ENCODE data around the gene MSRB1.

Gene MSRB1, protein sequence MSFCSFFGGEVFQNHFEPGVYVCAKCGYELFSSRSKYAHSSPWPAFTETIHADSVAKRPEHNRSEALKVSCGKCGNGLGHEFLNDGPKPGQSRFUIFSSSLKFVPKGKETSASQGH

DNA sequence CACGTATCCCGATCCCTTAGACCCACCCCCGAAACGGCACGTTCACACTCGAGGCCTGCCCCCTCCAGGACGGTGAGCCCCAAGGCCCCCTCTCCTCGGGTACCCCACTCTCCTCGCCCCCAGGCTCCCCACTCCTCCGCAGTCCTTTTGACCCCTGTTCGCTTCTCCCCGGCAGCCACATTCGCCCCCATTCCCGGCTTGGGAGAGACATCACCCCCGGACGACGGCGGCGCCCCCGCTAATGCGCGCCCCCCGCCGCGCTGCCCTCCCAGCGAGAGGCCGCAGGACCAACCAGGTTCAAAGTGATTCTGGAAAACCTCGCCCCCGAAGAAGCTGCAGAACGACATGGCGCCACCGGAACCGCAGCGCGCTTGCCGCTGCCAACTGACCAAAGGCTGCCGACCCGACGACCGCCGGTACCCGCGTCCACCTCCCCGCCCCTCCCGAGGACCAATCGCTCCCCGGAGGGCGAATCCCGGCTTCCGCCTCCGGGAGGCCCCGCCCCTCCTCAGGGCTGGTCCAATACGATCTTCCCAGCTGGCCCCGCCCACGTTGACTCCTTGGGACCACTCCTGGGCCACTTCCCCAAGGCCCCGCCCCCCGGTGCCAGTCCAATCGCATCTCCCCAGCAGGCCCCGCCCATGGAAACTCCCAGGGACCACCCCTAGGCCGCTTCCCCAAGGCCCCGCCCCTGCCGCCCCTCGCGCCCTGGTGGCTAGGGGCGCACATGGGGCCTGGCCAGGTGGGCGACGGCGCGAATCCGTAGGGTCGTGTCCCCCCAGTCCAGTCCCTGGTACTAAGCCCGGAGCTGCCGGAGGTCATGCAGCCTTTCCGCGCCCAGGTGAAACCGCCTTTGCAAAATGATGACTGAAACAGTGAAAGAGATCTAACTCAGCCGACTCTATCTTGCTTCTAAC is at the start of gene MSRB1:
Gene MSRB1, minus strand, starts transcription at position 390 of the 917 bp plus-strand sequence. Its CDS starts 43 bp downstream, at position 347.
- peak; percentile 99 to 100 (median 100) for DNase-seq

DNA sequence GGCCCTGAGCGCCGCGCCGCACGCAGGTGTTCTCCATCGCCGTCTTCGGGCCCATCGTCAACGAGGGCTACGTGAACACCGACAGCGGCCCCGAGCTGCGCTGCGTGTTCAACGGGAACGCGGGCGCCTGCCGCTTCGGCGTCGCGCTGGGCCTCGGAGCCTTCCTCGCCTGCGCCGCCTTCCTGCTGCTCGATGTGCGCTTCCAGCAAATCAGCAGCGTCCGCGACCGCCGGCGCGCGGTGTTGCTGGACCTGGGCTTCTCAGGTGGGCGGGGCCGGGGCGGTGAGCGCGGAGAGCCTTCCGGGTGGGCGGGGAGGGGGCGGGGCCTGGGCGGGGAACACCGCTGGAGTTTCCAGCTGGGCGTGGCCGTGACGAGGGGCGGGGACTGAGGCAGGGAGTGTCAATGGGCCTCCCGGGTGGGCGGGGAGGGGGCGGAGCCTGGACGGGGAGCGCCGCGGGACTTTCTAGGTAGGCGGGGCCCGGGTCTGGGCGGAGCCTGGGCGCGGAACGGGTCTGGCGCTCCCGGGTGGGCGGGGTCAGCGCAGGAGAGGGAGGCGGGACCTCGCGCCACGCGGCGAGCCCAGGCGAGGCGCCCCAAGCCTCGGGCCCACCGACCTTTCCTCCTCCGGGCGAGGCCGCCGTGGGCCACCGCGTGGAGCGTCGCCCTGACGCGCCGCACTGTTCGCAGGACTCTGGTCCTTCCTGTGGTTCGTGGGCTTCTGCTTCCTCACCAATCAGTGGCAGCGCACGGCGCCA is 49.1 kb upstream of the MSRB1 start:
- peak in 1 of 3 experiments; percentile 78 for DNase-seq

DNA sequence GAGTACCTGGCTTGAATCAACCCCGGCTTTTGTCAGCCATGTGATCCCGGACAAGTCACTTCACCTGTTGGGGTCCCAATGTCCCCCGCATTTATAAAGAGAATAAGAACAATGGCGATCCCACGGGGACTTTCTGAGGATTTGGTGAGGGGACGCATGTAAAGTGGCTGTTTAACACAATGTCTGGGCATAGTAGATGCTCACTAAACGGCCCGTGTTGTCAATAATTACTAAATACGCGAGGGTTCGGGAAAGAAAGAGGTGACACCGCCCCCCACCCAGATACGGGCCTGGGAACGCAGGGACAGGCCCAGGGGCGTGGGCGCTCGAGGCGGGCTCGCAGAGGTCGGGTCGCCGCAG is 48.6 kb upstream of the MSRB1 start:
- DNase-seq: no peak

DNA sequence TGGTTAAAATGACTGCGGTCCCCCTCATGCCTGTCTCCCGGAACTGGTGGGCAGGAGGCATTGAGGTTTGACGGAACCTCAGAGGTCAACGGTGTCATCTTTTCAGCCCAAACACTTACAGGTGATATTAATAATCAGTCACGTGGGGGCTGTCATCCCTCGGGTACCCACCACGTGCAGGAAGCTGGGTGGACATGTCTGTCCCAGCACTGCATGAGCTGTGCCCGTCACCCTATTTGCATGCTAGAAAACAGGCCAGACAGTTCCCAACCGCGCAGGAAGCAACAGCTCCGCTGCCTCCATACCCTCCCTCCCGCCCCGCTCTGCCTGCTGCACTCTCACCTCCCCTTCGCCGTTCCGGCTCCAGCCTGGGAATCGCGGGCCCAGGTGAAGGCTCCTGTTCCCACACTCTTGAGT is 48.1 kb upstream of the MSRB1 start:
- no peak for DNase-seq

DNA sequence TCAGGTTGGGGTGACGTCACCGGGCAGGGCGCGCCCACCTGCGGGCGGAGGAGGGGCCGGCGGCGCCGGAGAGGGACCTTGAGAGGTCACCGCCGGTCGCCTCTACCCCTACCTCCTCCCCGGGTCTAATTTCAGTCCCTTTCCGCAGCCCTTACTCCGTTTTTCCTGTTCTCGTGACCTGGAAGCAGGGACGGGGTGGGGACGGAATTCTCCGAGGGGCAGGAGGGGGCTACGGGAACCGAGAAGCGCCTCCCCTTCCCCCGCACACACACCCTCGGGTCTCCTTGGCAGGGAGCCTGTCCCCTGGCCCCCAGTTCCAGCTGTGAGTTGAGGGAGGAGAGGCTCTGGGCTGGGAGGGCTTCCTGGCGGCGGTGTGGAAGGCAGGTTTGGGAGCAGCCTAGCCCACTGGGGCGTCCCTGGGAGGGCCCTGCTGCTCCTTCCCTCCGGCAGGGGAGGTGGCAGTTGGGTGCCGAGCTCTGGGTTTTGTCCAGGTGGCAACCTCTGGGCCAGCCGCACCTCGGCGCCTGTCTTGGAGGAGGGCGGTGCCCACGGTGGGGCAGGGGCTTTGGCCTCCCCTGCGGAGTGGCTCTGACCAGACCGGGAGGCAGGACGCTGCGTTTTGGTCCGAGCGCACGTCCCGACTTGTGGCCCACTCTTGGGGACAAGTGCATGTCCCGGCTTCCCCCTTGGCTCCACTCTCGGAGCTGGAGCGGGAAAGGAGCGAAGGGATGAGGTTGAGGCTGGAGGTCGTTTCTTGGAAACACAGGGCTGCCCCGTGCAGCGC is 47.5 kb upstream of the MSRB1 start:
- peak; percentile 50 to 64 (median 60) for DNase-seq

DNA sequence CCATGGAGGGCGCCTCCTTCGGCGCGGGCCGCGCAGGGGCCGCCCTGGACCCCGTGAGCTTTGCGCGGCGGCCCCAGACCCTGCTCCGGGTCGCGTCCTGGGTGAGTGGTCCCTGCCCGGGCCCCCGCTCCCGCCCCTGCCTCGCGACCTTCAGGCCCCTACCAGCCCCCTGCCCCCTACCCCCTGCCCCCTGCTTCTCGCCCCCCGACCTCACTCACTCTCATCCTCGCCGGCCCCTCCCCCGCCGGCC is 47.0 kb upstream of the MSRB1 start:
- no peak for DNase-seq

DNA sequence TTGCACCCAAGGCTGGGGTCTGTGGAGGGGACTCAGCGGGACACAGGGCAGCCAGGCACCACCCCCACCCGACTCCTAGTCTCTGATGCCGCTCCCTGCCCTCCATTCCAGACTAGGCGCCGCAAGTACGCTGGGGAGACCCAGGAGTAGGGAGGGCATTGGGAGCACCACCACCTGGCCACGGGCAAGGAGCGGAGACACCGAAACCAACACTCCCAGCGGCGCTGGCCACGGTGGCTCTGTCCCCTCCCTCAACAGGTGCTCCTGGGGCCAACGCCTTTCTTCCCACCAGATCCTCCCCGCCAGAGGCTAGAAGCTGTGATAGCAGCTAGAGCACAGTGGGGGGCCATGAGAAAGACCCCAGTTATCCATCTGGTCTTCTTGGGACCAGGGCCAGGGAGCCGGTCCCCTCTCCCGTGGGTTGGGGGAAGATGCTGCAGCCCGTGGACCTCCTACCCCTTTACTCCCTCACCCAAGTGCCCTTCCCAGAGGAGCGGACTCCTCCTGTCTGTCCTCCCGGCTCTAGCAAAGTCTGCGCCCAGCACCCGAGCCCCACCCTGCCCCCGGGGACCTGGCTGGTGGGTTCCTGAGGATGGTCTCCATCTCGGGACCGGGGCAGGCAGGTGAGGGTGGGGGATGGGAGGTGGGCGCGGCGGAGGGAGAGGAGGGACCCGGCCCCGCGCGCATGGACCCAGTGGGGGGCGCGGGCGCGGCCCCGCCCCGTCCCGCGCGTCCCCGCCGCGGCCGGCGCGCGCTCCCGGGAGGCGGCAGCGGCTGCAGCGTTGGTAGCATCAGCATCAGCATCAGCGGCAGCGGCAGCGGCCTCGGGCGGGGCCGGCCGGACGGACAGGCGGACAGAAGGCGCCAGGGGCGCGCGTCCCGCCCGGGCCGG is 46.5 kb upstream of the MSRB1 start, which contains the start of gene SYNGR3:
Gene SYNGR3, plus strand, starts transcription at position 762 of the 892 bp plus-strand sequence. CDS start 133 bp downstream, outside the sequence.
- peak; percentile 52 to 81 (median 73) for DNase-seq

DNA sequence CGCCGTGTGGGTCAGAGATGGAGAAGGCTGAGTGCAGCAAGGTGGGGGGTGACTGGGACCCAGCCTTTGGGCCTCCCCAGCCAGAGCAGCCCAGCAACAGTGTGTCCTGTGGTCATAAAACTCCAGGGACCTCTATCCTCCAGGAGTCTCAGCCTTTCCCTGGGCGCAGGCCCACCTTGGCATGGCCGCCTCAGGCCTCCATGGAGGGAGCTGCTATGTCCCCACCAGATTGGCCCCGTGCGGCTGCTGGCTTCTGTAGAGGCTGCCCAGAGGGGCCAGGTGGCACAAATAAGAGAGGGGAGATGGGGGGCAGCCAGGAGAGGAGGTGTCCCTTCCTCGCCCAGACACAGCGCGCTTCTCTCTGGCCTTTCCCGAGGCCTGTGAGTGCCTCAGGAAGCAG is 44.2 kb upstream of the MSRB1 start:
- DNase-seq: no peak

DNA sequence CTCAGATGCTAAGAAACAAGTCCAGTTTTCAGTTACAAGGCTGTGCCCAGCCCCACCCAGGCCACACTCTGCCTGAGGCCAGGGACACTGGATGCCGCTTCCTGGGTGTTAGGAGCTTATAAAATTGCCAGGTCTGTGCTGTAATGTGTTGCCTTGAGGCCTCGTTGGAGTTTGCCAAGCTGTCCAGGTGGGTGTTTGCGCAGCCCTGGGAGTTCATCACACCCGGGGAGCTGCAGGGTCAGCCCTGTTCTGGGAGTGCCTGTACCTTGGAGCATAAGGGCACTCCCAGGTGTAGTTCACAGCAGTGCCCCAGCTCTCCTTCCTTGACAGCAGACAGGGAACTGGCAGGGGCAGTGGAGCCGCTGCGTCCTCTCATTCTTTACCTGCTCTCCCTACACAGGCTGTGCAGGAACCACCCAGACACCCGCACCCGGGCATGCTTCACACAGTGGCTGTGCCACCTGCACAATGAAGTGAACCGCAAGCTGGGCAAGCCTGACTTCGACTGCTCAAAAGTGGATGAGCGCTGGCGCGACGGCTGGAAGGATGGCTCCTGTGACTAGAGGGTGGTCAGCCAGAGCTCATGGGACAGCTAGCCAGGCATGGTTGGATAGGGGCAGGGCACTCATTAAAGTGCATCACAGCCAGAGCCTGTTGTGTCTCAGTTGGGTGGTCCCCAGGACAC is 42.6 kb upstream of the MSRB1 start:
- no peak for DNase-seq

DNA sequence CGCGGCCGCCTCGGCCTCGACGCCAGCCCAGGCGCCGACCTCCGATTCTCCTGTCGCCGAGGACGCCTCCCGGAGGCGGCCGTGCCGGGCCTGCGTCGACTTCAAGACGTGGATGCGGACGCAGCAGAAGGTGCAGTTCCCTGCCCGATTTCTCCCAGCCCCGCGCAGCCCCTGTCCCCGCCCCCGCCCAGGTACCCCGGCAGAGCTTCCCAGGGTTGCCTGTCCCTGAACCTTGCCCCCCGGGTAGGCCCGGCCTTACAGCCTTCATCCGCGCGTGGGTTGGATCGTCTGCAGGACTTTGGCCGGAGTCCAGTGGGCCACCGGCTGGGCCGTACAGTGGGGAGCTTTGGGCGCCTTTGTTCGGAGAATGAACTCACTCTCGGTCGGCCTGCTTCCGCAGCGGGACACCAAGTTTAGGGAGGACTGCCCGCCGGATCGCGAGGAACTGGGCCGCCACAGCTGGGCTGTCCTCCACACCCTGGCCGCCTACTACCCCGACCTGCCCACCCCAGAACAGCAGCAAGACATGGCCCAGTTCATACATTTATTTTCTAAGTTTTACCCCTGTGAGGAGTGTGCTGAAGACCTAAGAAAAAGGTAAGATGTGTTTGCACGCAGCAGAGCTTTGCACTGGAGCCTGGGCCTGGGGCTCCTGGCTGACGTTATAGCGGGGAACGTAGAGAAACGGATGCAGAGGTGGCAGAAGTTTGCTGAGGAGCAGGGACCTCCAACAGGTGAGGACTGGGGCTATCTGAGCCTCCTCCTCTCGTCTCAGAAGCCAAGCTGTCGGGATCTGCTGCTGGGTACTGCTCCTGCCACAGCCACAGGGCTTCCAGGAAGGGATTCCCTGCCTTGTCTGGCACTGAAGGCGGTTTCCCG is 41.6 kb upstream of the MSRB1 start:
- peak in 2 of 3 experiments; percentile 46 to 70 for DNase-seq

DNA sequence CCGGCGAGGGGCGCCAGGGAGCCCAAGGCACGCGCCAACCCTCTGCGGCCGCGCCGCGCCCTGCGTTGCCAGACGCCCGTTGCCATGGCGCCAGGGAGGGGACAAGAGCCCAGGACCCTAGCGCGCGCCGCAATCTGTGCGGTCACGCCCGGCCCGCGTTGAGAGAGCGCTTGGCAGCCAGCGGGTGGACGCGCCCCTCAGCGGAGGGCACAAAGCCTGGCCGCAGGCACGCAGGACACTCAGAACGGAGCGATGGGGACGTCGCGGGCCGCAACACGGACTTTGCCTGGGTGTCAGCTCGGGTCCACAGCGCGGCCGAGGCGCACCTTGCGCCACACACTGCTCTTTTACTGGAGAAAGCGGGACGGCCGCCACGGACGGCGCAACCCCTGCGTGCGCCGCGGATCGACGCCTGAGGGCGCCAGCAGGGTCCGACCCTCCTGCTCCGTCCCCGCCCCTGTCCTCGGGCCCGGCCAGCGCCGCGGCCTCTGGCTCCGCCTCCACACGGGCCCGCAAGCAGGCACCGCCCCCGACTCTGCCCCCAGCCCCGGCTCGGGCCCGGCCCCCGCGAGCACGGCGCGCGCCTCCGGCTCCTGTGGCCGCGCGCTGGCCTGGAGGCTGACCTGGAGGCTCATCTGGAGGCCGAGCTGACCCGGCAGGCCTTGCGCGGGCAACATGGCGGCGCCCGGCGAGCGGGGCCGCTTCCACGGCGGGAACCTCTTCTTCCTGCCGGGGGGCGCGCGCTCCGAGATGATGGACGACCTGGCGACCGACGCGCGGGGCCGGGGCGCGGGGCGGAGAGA is 40.7 kb upstream of the MSRB1 start, which contains the start of gene GFER:
Gene GFER, plus strand, starts transcription at position 650 of the 803 bp plus-strand sequence. Its CDS starts 26 bp downstream, at position 676.
- peak; percentile 90 to 94 (median 91) for DNase-seq

DNA sequence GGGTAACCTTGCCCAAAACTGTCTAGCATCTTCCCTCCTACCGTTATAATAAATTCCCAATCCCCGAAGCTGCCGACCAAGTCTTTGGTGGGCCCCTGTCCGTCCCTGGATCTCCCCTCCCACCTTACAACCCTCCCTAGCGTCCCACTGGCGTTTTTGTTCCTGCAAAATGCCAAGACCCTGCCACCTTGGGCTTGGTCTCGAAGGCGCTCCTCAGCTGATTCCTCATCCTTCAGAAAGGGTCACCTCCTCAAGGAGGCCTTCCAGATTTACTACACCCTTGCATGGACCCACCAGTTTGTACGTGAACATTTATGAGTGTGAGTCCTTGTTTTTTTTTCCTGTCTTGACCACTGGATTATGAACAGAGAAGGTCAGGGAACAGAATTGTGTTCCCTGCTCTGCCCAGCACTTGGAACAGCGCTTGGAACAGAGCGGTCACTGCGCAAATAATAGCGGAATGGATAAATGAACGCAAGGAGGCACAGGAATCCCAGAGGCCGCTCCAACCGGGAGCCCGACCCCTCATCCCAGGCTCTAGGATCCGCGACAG is 40.1 kb upstream of the MSRB1 start:
- DNase-seq: no peak

DNA sequence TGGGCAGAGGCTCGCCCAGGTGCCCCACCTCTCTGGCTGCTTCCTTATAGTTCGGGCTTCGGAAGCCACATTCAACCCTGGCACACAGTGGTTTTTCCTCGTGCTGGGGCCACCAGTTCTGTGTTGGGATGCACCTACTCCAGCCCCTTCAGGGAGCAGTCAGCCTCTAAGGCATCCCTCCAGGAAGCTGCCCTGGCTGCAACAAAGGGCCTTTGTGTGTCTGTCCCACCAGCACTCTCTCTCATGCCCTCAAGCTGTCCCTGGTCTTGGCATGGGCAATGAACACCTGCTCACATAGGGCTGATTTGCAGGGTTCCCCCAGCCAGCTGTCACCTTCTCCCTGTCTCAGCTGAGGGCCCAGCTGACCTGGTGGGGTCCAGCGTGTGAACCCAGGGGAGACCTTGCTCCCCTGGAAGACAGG is 39.0 kb upstream of the MSRB1 start:
- DNase-seq: peak in 1 of 3 experiments; percentile 43

DNA sequence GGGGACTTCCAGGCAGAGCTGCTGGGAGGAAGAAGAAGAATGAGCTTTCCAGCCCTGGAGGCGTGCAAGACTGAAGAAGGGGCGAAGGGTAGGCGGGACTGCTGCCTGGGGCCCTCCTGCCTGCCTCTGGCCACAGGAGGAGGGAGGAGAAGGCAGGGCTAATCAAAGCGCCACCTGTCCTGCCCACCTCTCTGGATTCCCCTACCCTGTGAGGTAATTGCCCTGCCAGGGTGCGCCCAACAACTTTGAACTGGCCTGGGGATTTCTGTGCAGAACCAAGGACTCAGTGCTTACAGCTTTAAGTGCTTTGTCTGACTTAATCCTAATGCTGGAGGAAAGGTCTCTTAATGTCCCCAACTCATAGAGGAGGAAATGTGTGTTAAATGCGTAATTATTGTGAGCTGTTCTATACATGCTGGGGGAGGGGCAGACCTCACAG is 38.4 kb upstream of the MSRB1 start, which contains the start of gene NOXO1:
Gene NOXO1, minus strand, starts transcription at position 72 of the 439 bp plus-strand sequence. CDS start 290 bp downstream, outside the sequence.
- peak in 2 of 3 experiments; percentile 35 to 43 for DNase-seq

DNA sequence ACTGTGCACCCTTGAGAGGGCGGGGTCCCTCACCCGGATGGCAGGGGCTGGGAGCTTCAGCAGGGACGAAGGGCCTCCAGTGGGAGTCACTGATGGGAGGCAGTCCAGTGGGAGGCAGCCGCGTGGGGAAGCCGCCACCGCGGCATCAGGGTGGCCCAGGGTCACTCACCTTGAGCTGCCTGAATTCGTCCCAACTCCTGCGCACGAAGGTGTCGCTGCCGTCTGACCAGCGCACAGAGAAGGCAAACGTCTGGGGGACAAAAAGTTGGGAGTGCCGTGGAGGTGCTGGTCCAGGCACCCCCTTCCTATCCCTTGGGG is 37.7 kb upstream of the MSRB1 start:
- no peak for DNase-seq

DNA sequence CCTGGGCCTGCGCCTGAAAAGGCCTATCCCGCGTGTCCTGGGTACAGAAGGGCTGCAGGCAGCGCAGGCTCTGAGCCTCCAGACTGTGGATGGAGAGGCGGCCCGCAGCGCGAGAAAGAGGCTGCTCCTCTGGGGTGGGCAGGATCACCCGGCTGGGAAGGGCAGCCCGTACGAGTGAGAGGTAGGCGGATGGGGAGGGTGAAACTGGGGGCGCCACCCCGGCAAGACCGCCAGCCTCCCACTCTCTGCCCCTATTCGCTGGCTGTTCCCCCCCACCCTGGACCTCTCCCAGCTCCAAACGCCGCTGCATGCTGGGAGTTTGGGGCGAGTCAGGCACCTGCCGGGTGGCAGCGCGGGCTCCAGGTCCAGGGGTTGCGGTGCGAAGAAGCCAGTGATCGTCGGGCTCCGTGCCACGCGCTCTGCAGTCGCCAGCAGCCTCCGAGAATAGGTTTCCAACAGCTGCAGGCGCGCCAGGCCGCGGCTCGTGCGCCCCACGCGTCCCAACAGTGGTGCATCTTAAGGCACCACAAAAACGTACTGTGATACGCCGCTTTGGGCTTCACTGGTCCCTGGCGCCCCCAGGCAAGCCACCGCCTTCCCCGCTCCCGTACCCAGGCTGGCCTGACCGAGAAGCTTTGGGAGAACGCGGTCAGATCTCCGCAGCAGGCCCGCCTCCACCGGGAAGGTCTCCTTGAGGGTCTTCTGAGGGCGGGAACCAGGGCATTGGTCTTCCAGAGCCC is 37.2 kb upstream of the MSRB1 start:
- peak in 2 of 3 experiments; percentile 25 to 34 for DNase-seq

DNA sequence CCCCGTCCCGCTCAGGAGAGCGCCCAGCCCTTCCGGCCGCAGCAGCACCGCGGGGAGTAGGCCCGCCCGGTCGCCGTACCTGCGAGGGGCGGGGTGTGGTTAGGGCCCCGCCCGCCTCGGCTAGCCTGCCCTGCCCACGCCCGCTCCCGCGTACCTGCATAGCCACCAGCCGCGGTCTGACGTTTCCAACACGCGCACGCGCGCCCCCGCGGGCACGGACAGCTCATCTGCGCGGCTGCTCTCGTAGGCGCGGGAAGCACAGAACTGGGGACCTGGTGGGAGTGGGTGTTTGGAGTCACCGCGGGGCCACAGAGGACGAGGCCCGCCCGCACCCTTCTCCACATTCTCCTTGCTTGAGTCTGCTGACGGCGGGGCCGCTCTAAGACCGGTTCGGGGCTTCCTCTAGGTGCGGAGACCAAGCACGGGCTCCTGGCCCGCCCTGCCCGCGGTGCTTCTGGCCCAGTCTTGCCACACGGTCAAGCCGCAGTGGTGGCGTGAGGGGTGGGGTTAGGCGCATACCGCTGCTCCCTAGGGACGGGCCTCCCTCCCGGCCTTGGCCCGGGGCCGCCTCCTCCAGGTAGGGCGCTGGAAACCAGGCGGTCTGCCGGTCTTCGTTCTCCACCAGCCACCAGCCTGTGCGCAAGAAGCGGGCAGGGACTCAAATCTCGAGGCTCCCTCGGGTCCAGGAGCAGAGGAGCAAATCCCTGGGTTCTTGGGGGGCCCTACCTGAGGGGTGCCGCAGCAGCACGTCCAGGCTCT is 36.5 kb upstream of the MSRB1 start:
- DNase-seq: peak; percentile 25 to 78 (median 36)

Data from NCI-H1417 (cell line).